ENCODE results near the gene NKD1. TPM values are rescaled to one million over a fixed set of nuclear protein-coding genes. Genes with fewer than 3 reads are reported as not detected.

The NKD1 gene
- total and polyA plus RNA-seq, 5 experiments from 2014 or later: 0.07 to 5.9 (median 1.4) TPM

GRCh38 chr16:50602531-50603205 is 54.5 kb downstream of the NKD1 start:
- Mint-ChIP-seq H3K27ac (peak overlapping the region; percentile 28 to 89 (median 70)), H3K4me3 (peak overlapping the region; percentile 34 to 84 (median 68)), H3K36me3 (no peaks in the 10 kb centered on the region), H3K27me3 (no peaks in the 10 kb centered on the region), H3K4me1 (peaks cover 20 to 54% (median 39%) of the 10 kb centered on the region in 4 donors), H3K9me3 (no peaks in the 10 kb centered on the region)
- peak; percentile 98 for ATAC-seq
- DNase-seq: peak; percentile 23 to 80 (median 59)
- POLR2A ChIA-PET: interaction anchor here (0.7 to 1.0 kb wide), 3 partner anchors 9 to 139 kb away, joined by 3 read pairs; partner anchors contain the start of gene CYLD

- Mint-ChIP-seq H3K4me3 (peak overlapping the region in 7 of 10 donors; percentile 33 to 76 (median 64)), H3K4me1 (peaks cover 20 to 54% (median 40%) of the 10 kb centered on the region in 4 donors), H3K27me3 (no peaks in the 10 kb centered on the region), H3K27ac (peak overlapping the region in 9 of 10 donors; percentile 53 to 89 (median 73)), H3K36me3 (no peaks in the 10 kb centered on the region), H3K9me3 (no peaks in the 10 kb centered on the region)
- peak in 1 of 10 donors; percentile 10 for DNase-seq
- POLR2A ChIA-PET: interaction anchor here (0.6 to 1.0 kb wide), 3 partner anchors 9 to 138 kb away, joined by 3 to 4 read pairs (median 3); partner anchors contain the start of gene CYLD
- no peak for ATAC-seq
Observed at GRCh38 chr16:50603206-50604064, 55.2 kb downstream of the NKD1 start.

GRCh38 chr16:50604065-50604418 is 55.8 kb downstream of the NKD1 start:
- Mint-ChIP-seq H3K27ac (peak overlapping the region in 7 of 10 donors; percentile 28 to 89 (median 57)), H3K9me3 (no peaks in the 10 kb centered on the region), H3K36me3 (no peaks in the 10 kb centered on the region), H3K4me1 (peaks cover 19 to 54% (median 40%) of the 10 kb centered on the region in 4 donors), H3K27me3 (no peaks in the 10 kb centered on the region), H3K4me3 (no peak overlapping the region)
- DNase-seq: no peak
- POLR2A ChIA-PET: interaction anchor here (0.6 to 1.0 kb wide), 2 partner anchors 10 to 138 kb away, joined by 3 to 4 read pairs; partner anchors contain the start of gene CYLD
- no peak for ATAC-seq

- ATAC-seq: no peak
- no peaks in the 10 kb centered on the region for H3K9me3 Mint-ChIP-seq
- H3K4me1 Mint-ChIP-seq: peaks cover 21 to 54% (median 40%) of the 10 kb centered on the region in 4 donors
- no peaks in the 10 kb centered on the region for H3K27me3 Mint-ChIP-seq
- H3K4me3 Mint-ChIP-seq: no peak overlapping the region
- peak overlapping the region in 5 of 10 donors; percentile 40 to 64 (median 56) for H3K27ac Mint-ChIP-seq
- DNase-seq: no peak
- no peaks in the 10 kb centered on the region for H3K36me3 Mint-ChIP-seq
- POLR2A ChIA-PET: no interaction called here
Observed at GRCh38 chr16:50604610-50605009, 56.4 kb downstream of the NKD1 start.

GRCh38 chr16:50605733-50606430 is 57.7 kb downstream of the NKD1 start:
- peaks cover 22 to 52% (median 37%) of the 10 kb centered on the region in 4 donors for H3K4me1 Mint-ChIP-seq
- POLR2A ChIA-PET: no interaction called here
- no peaks in the 10 kb centered on the region for H3K27me3 Mint-ChIP-seq
- H3K36me3 Mint-ChIP-seq: no peaks in the 10 kb centered on the region
- H3K9me3 Mint-ChIP-seq: no peaks in the 10 kb centered on the region
- ATAC-seq (no peak), DNase-seq (no peak)
- H3K4me3 Mint-ChIP-seq: no peak overlapping the region
- peak overlapping the region in 1 of 10 donors; percentile 1 for H3K27ac Mint-ChIP-seq

- no peaks in the 10 kb centered on the region for H3K27me3 Mint-ChIP-seq
- H3K9me3 Mint-ChIP-seq: no peaks in the 10 kb centered on the region
- POLR2A ChIA-PET: no interaction called here
- H3K27ac Mint-ChIP-seq: peak overlapping the region in 4 of 10 donors; percentile 1 to 72 (median 43)
- H3K4me3 Mint-ChIP-seq: no peak overlapping the region
- H3K4me1 Mint-ChIP-seq: peaks cover 22 to 56% (median 34%) of the 10 kb centered on the region in 4 donors
- H3K36me3 Mint-ChIP-seq: no peaks in the 10 kb centered on the region
- ATAC-seq: no peak
- no peak for DNase-seq
Observed at GRCh38 chr16:50606431-50607050, 58.3 kb downstream of the NKD1 start.

- DNase-seq (no peak), ATAC-seq (no peak)
- H3K36me3 Mint-ChIP-seq: no peaks in the 10 kb centered on the region
- no peak overlapping the region for H3K4me3 Mint-ChIP-seq
- H3K4me1 Mint-ChIP-seq: peaks cover 21 to 54% (median 32%) of the 10 kb centered on the region in 4 donors
- H3K27ac Mint-ChIP-seq: peak overlapping the region in 1 of 10 donors; percentile 61
- no peaks in the 10 kb centered on the region for H3K27me3 Mint-ChIP-seq
- POLR2A ChIA-PET: no interaction called here
- H3K9me3 Mint-ChIP-seq: no peaks in the 10 kb centered on the region
Observed at GRCh38 chr16:50607051-50607431, 58.8 kb downstream of the NKD1 start.

- Mint-ChIP-seq H3K36me3 (no peaks in the 10 kb centered on the region), H3K9me3 (no peaks in the 10 kb centered on the region), H3K27ac (peak overlapping the region in 1 of 10 donors; percentile 66), H3K4me3 (no peak overlapping the region), H3K4me1 (peaks cover 19 to 50% (median 28%) of the 10 kb centered on the region in 4 donors), H3K27me3 (no peaks in the 10 kb centered on the region)
- POLR2A ChIA-PET: no interaction called here
- ATAC-seq (no peak), DNase-seq (no peak)
Observed at GRCh38 chr16:50607447-50607846, 59.3 kb downstream of the NKD1 start.

GRCh38 chr16:50607970-50608557 is 59.9 kb downstream of the NKD1 start:
- no peak for DNase-seq
- H3K27ac Mint-ChIP-seq: peak overlapping the region in 1 of 10 donors; percentile 66
- H3K4me3 Mint-ChIP-seq: no peak overlapping the region
- H3K36me3 Mint-ChIP-seq: no peaks in the 10 kb centered on the region
- no peaks in the 10 kb centered on the region for H3K27me3 Mint-ChIP-seq
- no peak for ATAC-seq
- H3K9me3 Mint-ChIP-seq: no peaks in the 10 kb centered on the region
- POLR2A ChIA-PET: no interaction called here
- H3K4me1 Mint-ChIP-seq: peaks cover 13 to 44% (median 22%) of the 10 kb centered on the region in 4 donors

- H3K27ac Mint-ChIP-seq: peak overlapping the region in 4 of 10 donors; percentile 3 to 61 (median 36)
- H3K9me3 Mint-ChIP-seq: no peaks in the 10 kb centered on the region
- H3K27me3 Mint-ChIP-seq: no peaks in the 10 kb centered on the region
- POLR2A ChIA-PET: no interaction called here
- DNase-seq (no peak), ATAC-seq (no peak)
- no peak overlapping the region for H3K4me3 Mint-ChIP-seq
- H3K4me1 Mint-ChIP-seq: peaks cover 7 to 34% (median 14%) of the 10 kb centered on the region in 4 donors
- H3K36me3 Mint-ChIP-seq: no peaks in the 10 kb centered on the region
Observed at GRCh38 chr16:50609049-50609448, 60.9 kb downstream of the NKD1 start.

GRCh38 chr16:50609471-50609870 is 61.3 kb downstream of the NKD1 start:
- no peaks in the 10 kb centered on the region for H3K36me3 Mint-ChIP-seq
- H3K4me1 Mint-ChIP-seq: peaks cover 7 to 30% (median 11%) of the 10 kb centered on the region in 4 donors
- DNase-seq (no peak), ATAC-seq (no peak)
- POLR2A ChIA-PET: no interaction called here
- H3K9me3 Mint-ChIP-seq: no peaks in the 10 kb centered on the region
- no peak overlapping the region for H3K4me3 Mint-ChIP-seq
- no peaks in the 10 kb centered on the region for H3K27me3 Mint-ChIP-seq
- H3K27ac Mint-ChIP-seq: peak overlapping the region in 3 of 10 donors; percentile 3 to 61 (median 20)

All from naive thymus-derived CD8-positive, alpha-beta T cell (primary cell).